Measurements from ENCODE around the gene ZNF19.

Gene ZNF19

GRCh38 chr16:71524566-71525553 is 35.7 kb upstream of the ZNF19 start:
- TF ChIP-seq CTCF (IDR thresholded peaks at IDR 0.05; ENCODE audit: low read length) (no peak), EZH2phosphoT487 (IDR thresholded peaks at IDR 0.05; ENCODE audit: low read length) (no peak), EZH2 (optimal IDR thresholded peaks at IDR 0.05; ENCODE audit: low read depth, low read length) (no peak)
- no peaks in the 10 kb centered on the region for H4K20me1 ChIP-seq (ENCODE audit: insufficient read depth, low read length)
- H3K9ac ChIP-seq (ENCODE audit: low read length), result no peak overlapping the region
- H3K4me2 ChIP-seq (ENCODE audit: low read depth, low read length), result no peak overlapping the region
- H3K27me3 ChIP-seq (replicated peaks; ENCODE audit: insufficient read depth, low read length), result no peaks in the 10 kb centered on the region
- H3K27ac ChIP-seq (ENCODE audit: low read length), result no peak overlapping the region
- no peak overlapping the region for H2AFZ ChIP-seq (ENCODE audit: low read length)
- DNase-seq, result no peak
- no peaks in the 10 kb centered on the region for H3F3A ChIP-seq (ENCODE audit: insufficient read depth, low read length)
- H3K9me2 ChIP-seq (replicated peaks; ENCODE audit: insufficient read depth, low read length), result no peaks in the 10 kb centered on the region
- H3K79me2 ChIP-seq (ENCODE audit: low read length), result no peaks in the 10 kb centered on the region
- no peaks in the 10 kb centered on the region for H3K9me3 ChIP-seq (replicated peaks; ENCODE audit: insufficient read depth, low read length)
- H3K4me1 ChIP-seq (ENCODE audit: low read length), result no peaks in the 10 kb centered on the region
- H3K36me3 ChIP-seq (replicated peaks; ENCODE audit: insufficient read depth, low read length), result no peaks in the 10 kb centered on the region
- no peak overlapping the region for H3K4me3 ChIP-seq (ENCODE audit: low read length)

- TF ChIP-seq EZH2 (optimal IDR thresholded peaks at IDR 0.05; ENCODE audit: low read depth, low read length) (no peak), CTCF (IDR thresholded peaks at IDR 0.05; ENCODE audit: low read length) (no peak), EZH2phosphoT487 (IDR thresholded peaks at IDR 0.05; ENCODE audit: low read length) (no peak)
- Histone ChIP-seq H3K4me1 (ENCODE audit: low read length) (no peaks in the 10 kb centered on the region), H3K4me3 (ENCODE audit: low read length) (no peak overlapping the region), H3K9me3 (replicated peaks; ENCODE audit: insufficient read depth, low read length) (no peaks in the 10 kb centered on the region), H3K27me3 (replicated peaks; ENCODE audit: insufficient read depth, low read length) (no peaks in the 10 kb centered on the region), H3K27ac (ENCODE audit: low read length) (no peak overlapping the region), H3K79me2 (ENCODE audit: low read length) (no peaks in the 10 kb centered on the region), H3K36me3 (replicated peaks; ENCODE audit: insufficient read depth, low read length) (no peaks in the 10 kb centered on the region), H3K4me2 (ENCODE audit: low read depth, low read length) (no peak overlapping the region), H4K20me1 (ENCODE audit: insufficient read depth, low read length) (no peaks in the 10 kb centered on the region), H3F3A (ENCODE audit: insufficient read depth, low read length) (no peaks in the 10 kb centered on the region), H2AFZ (ENCODE audit: low read length) (no peak overlapping the region), H3K9me2 (replicated peaks; ENCODE audit: insufficient read depth, low read length) (no peaks in the 10 kb centered on the region), H3K9ac (ENCODE audit: low read length) (no peak overlapping the region)
- DNase-seq, result no peak
Observed at GRCh38 chr16:71520550-71520949, 31.4 kb upstream of the ZNF19 start.

- Histone ChIP-seq H2AFZ (ENCODE audit: low read length) (no peak overlapping the region), H3K36me3 (replicated peaks; ENCODE audit: insufficient read depth, low read length) (no peaks in the 10 kb centered on the region), H3K9ac (ENCODE audit: low read length) (no peak overlapping the region), H3K4me2 (ENCODE audit: low read depth, low read length) (no peak overlapping the region), H4K20me1 (ENCODE audit: insufficient read depth, low read length) (no peaks in the 10 kb centered on the region), H3F3A (ENCODE audit: insufficient read depth, low read length) (no peaks in the 10 kb centered on the region), H3K9me3 (replicated peaks; ENCODE audit: insufficient read depth, low read length) (no peaks in the 10 kb centered on the region), H3K79me2 (ENCODE audit: low read length) (no peaks in the 10 kb centered on the region), H3K27ac (ENCODE audit: low read length) (no peak overlapping the region), H3K4me3 (ENCODE audit: low read length) (no peak overlapping the region), H3K27me3 (replicated peaks; ENCODE audit: insufficient read depth, low read length) (no peaks in the 10 kb centered on the region; the same call in 1 of the 2 replicates), H3K9me2 (replicated peaks; ENCODE audit: insufficient read depth, low read length) (no peaks in the 10 kb centered on the region), H3K4me1 (ENCODE audit: low read length) (no peaks in the 10 kb centered on the region)
- DNase-seq, result no peak
- TF ChIP-seq EZH2 (optimal IDR thresholded peaks at IDR 0.05; ENCODE audit: low read depth, low read length) (no peak), CTCF (IDR thresholded peaks at IDR 0.05; ENCODE audit: low read length) (no peak), EZH2phosphoT487 (IDR thresholded peaks at IDR 0.05; ENCODE audit: low read length) (no peak)
Observed at GRCh38 chr16:71515026-71515425, 25.9 kb upstream of the ZNF19 start.
